ENCODE measurements around the gene REXO5. TPM values are rescaled to one million over a fixed set of nuclear protein-coding genes. Genes with fewer than 3 reads are reported as not detected.

REXO5 gene
- total RNA-seq, 2 donors from 2014 or later, result 2.9 to 10.9 TPM

DNA sequence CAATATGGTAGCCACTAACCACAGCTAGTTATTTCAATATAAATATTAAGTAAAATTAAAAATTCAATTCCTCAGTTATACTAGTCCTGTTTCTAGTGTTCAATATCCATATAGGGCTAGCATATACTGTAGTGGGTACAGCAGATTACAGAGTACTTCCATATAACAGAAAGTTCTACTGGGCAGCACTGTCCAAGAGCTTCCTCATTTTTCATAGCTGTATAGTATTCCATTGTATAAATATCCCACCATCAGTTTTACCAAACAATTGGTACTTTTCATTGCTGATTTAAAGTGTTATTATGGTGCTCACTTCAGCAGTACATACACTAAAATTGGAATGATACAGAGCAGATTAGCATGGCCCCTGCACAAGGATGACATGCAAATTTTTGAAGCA, 22.1 kb upstream of the REXO5 start:
- no peak for DNase-seq
- TF ChIP-seq, protein P1, sequence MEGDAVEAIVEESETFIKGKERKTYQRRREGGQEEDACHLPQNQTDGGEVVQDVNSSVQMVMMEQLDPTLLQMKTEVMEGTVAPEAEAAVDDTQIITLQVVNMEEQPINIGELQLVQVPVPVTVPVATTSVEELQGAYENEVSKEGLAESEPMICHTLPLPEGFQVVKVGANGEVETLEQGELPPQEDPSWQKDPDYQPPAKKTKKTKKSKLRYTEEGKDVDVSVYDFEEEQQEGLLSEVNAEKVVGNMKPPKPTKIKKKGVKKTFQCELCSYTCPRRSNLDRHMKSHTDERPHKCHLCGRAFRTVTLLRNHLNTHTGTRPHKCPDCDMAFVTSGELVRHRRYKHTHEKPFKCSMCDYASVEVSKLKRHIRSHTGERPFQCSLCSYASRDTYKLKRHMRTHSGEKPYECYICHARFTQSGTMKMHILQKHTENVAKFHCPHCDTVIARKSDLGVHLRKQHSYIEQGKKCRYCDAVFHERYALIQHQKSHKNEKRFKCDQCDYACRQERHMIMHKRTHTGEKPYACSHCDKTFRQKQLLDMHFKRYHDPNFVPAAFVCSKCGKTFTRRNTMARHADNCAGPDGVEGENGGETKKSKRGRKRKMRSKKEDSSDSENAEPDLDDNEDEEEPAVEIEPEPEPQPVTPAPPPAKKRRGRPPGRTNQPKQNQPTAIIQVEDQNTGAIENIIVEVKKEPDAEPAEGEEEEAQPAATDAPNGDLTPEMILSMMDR (IDR thresholded peaks at IDR 0.05), result no peak
- Histone ChIP-seq H3K27me3 (no peaks in the 10 kb centered on the region), H3K4me3 (no peak overlapping the region), H3K9ac (ENCODE audit: low read depth in 2 of 2, low read length in 2 of 2) (no peak overlapping the region), H3K4me1 (no peaks in the 10 kb centered on the region), H3K36me3 (no peaks in the 10 kb centered on the region), H3K9me3 (no peaks in the 10 kb centered on the region), H3K27ac (no peak overlapping the region)
- intact Hi-C loops (cut with DNase I), result no loop called here

DNA sequence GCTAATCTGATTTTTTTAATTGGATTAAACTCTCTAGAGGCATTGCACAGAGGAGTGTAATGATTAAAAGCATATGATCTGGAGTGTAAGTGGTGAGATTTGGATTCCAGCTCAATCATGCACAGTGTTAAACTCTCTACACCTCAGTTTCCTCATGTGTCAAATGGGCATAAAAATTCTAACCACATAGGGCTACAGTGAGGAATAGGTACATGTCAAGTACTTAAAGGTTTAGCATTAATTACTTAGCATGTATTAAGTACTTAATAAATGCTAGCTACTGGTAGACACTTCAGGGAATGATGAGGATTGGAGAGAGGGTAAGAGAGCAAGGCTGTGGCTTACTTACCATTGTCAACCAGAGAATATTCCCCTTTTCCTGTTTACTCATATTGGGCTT, 17.2 kb upstream of the REXO5 start:
- intact Hi-C loops (cut with DNase I), result no loop called here
- H3K27me3 ChIP-seq, result no peaks in the 10 kb centered on the region

DNA sequence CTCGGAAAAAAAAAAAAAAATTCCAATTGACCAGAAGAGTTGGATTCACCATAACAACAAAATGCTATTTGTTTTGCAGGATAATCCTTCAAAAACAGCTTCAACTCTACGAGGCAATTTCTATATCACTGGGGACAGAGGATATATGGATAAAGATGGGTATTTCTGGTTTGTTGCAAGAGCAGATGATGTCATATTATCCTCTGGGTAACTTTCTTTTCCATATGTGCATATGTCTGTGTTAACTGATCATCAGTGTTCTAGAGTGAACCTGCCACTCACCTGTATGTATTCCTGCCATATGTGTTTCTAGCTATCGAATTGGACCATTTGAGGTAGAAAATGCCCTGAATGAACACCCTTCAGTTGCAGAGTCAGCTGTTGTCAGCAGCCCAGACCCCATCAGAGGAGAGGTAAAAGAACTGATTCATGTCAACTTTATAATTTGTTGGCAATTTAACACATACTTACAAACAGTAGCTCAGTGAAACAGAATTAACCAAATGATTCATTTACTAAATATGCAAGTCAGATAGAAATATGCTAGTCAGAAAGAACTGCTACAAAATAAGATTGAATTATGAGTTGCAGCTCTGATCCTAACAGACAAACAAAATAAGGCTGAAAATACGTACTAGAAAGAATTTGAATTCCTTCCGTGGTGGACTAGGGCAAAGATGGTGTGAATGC, 14.3 kb upstream of the REXO5 start:
- DNase-seq, result no peak
- no peak overlapping the region for H3K9ac ChIP-seq (ENCODE audit: low read depth in 2 of 2, low read length in 2 of 2)
- no peaks in the 10 kb centered on the region for H3K27me3 ChIP-seq
- intact Hi-C loops (cut with DNase I), result no loop called here
- H3K9me3 ChIP-seq, result no peaks in the 10 kb centered on the region
- no peaks in the 10 kb centered on the region for H3K36me3 ChIP-seq
- H3K4me3 ChIP-seq, result no peak overlapping the region
- H3K4me1 ChIP-seq, result no peaks in the 10 kb centered on the region
- no peak overlapping the region for H3K27ac ChIP-seq
- TF ChIP-seq, protein P1 (IDR thresholded peaks at IDR 0.05), result no peak

More for the DNA sequence above, 17.2 kb upstream of the REXO5 start:
- Histone ChIP-seq H3K27ac (no peak overlapping the region), H3K36me3 (no peaks in the 10 kb centered on the region), H3K9ac (ENCODE audit: low read depth in 2 of 2, low read length in 2 of 2) (no peak overlapping the region), H3K4me1 (no peaks in the 10 kb centered on the region), H3K9me3 (no peaks in the 10 kb centered on the region), H3K4me3 (no peak overlapping the region)
- DNase-seq, result no peak
- TF ChIP-seq, protein P1 (IDR thresholded peaks at IDR 0.05), result no peak

DNA sequence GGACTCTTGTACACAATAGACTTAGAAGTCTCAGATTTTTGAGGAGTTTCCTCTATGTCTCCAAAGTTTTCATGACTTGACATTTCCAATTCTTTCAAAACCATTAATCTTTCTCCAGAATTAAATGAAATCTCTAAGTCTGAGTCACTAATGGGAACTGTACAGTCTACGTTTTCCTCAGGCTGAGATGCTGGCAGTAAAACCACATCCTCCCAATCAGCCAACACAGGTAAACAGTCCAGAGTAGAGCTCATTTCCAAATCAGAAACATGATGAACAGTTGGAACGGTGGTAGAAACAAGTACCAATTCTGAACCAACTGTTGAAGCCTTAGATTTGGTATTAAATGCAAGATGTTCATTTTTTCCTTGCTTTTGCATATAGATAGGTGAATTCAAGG, 8.0 kb upstream of the REXO5 start:
- H3K9ac ChIP-seq (ENCODE audit: low read depth in 2 of 2, low read length in 2 of 2), result no peak overlapping the region
- TF ChIP-seq, protein P1 (IDR thresholded peaks at IDR 0.05), result no peak
- no peaks in the 10 kb centered on the region for H3K9me3 ChIP-seq
- intact Hi-C loops (cut with DNase I), result no loop called here
- H3K36me3 ChIP-seq, result no peaks in the 10 kb centered on the region
- H3K4me1 ChIP-seq, result no peaks in the 10 kb centered on the region
- H3K27ac ChIP-seq, result no peak overlapping the region
- no peak overlapping the region for H3K4me3 ChIP-seq
- DNase-seq, result no peak
- H3K27me3 ChIP-seq, result no peaks in the 10 kb centered on the region

DNA sequence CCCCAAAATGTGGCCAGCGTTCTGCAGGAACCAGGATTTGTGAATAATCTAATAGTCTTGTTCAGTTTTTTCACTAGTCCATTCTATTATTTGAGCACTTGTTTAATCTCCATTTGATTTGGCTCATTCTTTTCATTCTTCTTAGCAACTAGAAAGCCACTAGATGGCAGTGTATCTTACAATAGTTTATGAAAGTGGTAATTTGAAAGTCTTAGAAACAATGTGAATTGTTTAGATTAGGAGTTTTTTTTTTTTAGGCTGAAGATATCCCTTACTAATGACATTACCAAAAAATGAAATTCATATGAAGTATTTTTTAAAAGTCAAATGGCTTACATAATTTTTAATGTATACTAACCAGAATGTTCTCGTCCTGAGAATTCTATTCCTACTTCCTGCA, 6.7 kb upstream of the REXO5 start:
- Histone ChIP-seq H3K9ac (ENCODE audit: low read depth in 2 of 2, low read length in 2 of 2) (no peak overlapping the region), H3K4me3 (no peak overlapping the region), H3K4me1 (no peaks in the 10 kb centered on the region), H3K9me3 (no peaks in the 10 kb centered on the region), H3K36me3 (no peaks in the 10 kb centered on the region), H3K27ac (no peak overlapping the region), H3K27me3 (no peaks in the 10 kb centered on the region)
- TF ChIP-seq, protein P1 (IDR thresholded peaks at IDR 0.05), result no peak
- intact Hi-C loops (cut with DNase I), result no loop called here
- DNase-seq, result no peak
